ENCODE results near the gene HRH2.

The HRH2 gene

DNA sequence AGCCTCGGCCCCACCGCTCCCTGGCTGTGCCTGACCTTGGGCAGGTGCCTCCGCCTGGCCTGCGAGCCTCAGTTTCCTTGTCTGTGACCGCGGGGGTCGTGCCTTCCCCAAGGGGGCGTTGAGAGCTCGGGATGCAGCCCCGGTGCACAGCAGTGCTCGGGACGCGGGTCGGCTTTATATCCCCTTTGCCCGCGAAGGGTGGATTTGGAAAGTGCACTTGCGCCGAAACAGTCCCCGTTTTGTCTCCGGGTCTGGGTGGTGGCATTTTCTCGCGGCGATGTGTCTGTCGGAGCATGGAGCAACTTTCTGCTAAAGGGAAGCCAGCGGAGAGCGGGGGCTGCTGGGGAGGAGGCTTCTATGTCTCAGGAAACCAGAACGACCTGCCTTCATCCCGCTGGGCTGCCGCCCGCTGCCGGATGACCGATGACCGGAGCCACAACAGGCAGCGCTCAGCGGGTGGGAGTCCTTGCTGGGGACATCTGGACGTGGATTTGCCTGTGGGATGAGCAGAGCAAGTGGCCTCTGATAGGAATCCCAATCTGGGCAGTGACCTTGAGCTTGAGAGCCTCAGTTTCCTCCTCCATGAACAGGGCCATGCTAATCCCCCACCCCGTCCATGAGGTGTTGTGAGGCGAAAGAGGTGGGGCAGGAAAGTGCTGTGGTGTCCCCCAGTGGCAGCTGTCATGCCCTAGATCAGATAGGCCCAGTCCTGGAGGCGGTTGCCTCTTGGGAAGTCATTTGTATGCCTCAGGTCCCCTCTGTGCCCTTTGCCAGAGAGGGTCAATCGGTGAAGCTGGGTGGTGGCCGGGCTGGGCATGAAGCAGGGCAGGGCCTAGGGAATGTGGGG, 651 bp downstream of the HRH2 start:
- TF ChIP-seq, protein P1, sequence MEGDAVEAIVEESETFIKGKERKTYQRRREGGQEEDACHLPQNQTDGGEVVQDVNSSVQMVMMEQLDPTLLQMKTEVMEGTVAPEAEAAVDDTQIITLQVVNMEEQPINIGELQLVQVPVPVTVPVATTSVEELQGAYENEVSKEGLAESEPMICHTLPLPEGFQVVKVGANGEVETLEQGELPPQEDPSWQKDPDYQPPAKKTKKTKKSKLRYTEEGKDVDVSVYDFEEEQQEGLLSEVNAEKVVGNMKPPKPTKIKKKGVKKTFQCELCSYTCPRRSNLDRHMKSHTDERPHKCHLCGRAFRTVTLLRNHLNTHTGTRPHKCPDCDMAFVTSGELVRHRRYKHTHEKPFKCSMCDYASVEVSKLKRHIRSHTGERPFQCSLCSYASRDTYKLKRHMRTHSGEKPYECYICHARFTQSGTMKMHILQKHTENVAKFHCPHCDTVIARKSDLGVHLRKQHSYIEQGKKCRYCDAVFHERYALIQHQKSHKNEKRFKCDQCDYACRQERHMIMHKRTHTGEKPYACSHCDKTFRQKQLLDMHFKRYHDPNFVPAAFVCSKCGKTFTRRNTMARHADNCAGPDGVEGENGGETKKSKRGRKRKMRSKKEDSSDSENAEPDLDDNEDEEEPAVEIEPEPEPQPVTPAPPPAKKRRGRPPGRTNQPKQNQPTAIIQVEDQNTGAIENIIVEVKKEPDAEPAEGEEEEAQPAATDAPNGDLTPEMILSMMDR (IDR thresholded peaks at IDR 0.05; ENCODE audit: extremely low read depth, insufficient read depth, missing control alignments) = no peak

DNA sequence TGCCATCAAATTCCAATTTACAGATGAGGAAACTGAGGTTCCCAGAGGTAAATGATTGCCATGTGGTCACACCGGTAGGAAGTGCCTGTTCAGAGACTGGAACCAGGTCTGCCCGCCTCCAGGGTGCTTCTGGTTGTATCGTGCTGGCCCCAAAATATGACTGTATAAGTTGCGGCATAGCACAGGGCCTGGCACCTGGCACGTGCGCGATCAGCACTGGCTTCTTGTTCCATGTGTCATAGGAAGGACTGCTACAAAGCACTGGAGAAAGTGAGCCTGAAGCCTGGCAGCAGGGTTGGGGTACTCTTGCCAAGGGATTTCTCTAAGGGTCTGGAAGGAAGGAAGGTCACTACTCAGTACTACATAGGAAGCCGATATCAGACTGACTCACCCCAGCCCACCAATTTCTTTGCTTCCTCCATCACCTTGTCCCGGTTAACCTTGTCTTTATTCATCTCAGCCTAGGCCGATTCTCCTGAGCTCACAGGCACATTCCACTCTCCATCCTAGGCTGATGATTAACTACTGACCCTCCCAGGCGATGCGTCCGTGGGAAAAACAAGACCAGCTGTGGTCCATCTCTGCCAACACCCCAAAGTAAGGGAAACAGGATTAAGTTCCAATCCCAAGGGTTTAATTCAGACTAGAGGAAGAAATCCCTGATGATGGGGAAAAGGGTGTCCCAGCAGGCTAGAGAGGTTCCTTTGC, 1.8 kb downstream of the HRH2 start:
- no peak for DNase-seq (ENCODE audit: low spot score)
- in situ Hi-C loops (cut with MboI; ENCODE audit: low pct_unique_long_range_greater_than_20kb, low sequenced_read_pairs, unreplicated experiment) = no loop called here
- TF ChIP-seq, protein P1 (IDR thresholded peaks at IDR 0.05; ENCODE audit: extremely low read depth, insufficient read depth, missing control alignments) = no peak

More for the DNA sequence above, 651 bp downstream of the HRH2 start:
- DNase-seq (ENCODE audit: low spot score) = no peak
- in situ Hi-C loops (cut with MboI; ENCODE audit: low pct_unique_long_range_greater_than_20kb, low sequenced_read_pairs, unreplicated experiment) = no loop called here

DNA sequence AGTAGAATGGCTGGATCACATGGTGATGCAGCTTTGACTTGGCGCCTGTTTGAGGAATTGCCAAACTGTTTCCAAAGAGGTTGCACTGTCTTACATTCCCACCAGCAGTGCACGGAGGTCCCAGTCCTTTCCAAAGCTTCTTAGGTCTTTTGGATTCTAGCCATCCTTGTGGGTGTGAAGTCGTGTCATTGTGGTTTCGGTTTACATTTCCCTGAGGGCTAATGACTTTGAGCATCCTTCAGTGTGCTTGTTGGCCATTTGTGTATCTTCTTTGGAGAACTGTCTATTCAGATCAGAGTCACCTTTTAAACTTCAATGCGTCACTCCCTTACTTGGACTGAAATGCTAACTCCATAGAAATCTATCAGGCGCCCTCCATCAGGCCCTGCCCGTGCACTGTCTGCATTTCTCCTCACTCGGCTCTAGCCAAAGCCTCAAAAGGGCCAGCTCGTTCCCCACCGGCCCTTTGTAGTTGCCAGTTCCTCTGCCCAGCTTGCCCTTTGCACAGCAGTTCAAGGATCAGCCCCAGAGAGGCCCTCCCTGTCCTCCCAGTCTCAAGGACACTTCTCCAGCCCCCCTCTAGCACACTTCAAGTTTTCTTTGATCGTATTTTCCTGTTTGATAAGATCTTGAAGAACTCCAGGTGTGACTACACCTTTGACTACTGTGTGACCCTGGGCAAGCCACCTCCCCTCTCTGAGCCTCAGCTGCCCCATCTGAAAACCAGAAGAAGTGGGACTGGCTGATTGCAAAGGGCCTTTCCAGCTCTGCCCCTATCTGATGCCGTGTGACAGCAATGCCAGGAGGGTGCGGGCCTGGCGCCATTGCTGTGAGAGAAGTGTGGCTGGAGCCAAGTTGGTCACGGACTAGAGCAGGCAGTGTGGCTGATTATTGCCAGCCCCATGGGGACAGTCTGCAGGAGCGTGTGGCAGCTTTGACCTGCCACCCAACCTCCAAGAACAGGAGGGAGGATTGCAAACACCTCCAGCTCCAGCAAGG, 5.6 kb downstream of the HRH2 start:
- in situ Hi-C loops (cut with MboI; ENCODE audit: low pct_unique_long_range_greater_than_20kb, low sequenced_read_pairs, unreplicated experiment) = no loop called here
- no peak for DNase-seq (ENCODE audit: low spot score)
- TF ChIP-seq, protein P1 (IDR thresholded peaks at IDR 0.05; ENCODE audit: extremely low read depth, insufficient read depth, missing control alignments) = no peak

DNA sequence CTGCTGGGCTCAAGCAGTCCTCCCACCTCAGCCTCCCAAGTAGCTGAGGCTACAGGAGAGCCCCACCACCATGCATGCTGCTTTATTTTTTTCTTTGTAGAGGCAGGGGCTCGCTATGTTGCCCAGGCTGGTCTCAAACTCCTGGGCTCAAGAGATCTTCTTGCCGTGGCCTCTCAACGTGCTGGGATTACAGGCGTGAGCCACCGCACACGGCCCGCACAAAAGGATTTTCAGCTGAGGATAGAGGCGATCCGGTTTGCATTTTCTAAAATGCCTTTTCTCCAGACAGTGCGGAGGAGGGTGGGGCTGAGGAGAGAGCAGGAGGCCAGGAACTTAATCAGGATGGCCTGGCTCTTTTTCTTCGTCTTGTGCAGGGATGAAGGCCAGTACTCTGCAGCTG, 6.9 kb downstream of the HRH2 start:
- no peak for DNase-seq (ENCODE audit: low spot score)
- in situ Hi-C loops (cut with MboI; ENCODE audit: low pct_unique_long_range_greater_than_20kb, low sequenced_read_pairs, unreplicated experiment) = no loop called here
- TF ChIP-seq, protein P1 (IDR thresholded peaks at IDR 0.05; ENCODE audit: extremely low read depth, insufficient read depth, missing control alignments) = no peak

DNA sequence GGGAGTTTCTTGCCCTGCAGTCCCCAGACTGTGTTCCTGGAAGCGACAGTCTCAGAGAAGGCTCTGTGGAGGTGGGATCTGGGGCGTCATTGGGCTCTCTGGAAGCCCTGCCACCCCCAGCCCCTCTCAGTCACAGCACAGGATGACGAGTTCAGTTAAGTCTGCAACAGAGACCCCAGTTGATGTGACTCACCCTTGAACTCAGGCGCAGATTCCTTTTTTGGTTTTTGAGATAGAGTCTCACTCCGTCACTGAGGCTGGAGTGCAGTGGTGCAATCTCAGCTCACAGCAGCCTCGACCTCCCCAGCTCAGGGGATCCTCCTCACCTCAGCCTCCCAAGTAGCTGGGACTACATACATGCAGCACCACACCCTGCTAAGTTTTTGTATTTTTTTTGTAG, 8.3 kb downstream of the HRH2 start:
- TF ChIP-seq, protein P1 (IDR thresholded peaks at IDR 0.05; ENCODE audit: extremely low read depth, insufficient read depth, missing control alignments) = no peak
- no peak for DNase-seq (ENCODE audit: low spot score)
- in situ Hi-C loops (cut with MboI; ENCODE audit: low pct_unique_long_range_greater_than_20kb, low sequenced_read_pairs, unreplicated experiment) = no loop called here

DNA sequence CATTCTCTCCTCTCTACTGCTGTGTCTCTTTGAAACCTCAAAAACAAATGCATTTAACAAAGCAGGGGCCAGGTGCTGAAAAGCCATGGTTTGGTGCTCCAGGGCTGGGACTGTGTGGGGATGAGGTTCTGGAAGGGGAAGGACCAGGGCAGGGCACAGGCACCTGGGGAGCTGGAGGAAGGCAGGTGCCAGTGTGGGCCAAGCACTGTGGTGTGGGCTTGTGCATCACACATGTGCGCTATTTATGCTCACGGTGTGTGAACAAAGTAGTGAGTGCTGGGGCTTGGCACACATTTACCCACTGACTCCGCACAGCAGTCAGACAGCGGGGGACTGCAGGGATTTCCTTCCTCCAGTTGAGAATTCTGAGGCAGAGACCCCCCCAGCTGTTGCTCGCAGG, 10.1 kb downstream of the HRH2 start:
- TF ChIP-seq, protein P1 (IDR thresholded peaks at IDR 0.05; ENCODE audit: extremely low read depth, insufficient read depth, missing control alignments) = no peak
- DNase-seq (ENCODE audit: low spot score) = no peak
- in situ Hi-C loops (cut with MboI; ENCODE audit: low pct_unique_long_range_greater_than_20kb, low sequenced_read_pairs, unreplicated experiment) = no loop called here

Data from GM13977 (cell line).